ENCODE results near the gene ALDH1A3.

ALDH1A3 gene

GRCh38 chr15:100881573-100882336 is 2.1 kb downstream of the ALDH1A3 start:
- no peak for DNase-seq

- DNase-seq = no peak
Measured at GRCh38 chr15:100885116-100885515, 5.5 kb downstream of the ALDH1A3 start.

DNA sequence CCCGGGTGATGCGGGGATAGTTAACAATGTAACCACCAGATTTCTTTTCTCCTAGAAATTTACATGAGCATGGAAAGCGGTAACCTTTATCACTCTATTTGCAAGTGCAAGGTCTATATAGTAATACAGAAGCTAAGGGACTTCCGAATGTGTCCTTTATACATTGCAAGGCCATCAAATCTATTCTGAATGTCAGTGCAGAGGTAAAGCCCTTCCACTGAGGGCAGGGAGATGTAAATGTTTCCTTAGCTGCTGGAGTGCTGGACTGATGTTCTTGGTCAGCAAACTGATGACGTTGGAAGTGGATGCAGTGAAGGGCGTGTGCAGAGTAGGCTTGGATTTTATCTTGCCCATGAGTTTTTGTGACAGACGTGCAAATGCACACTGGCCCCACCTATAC is 6.2 kb downstream of the ALDH1A3 start:
- DNase-seq = no peak

- no peak for DNase-seq
Measured at GRCh38 chr15:100887211-100887913, 7.7 kb downstream of the ALDH1A3 start.

DNA sequence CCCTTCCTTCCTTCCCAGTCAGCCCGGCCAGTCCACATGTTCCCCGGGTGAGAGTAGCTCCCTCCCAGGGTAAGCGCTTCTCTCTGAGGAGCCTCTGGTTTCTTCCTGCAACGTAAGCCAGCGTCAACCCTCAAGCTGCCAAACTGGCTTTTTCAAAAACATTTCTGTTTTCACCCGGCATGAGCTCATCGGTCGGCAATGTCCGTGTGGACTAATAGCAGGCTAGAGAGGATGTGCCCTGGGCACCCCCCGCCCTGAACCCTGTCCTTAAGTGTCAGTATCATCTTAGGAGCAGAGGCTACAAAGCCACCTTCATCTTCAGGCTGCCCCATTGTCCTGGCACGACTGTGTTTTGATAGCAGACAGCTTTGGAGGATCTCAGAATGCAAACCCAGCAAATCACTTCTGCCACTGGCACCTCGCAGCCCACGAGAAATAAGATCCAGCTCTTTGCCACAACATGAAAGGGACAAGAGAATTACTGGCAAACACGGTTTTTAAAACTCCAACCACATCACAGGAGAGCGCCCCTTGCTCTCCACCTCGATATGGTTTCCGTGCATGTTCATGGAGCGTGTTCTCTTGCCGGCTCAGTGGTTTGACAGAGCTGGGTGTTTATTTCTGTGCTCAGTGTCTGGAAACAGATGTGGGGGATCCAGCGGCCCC is 9.9 kb downstream of the ALDH1A3 start:
- no peak for DNase-seq

GRCh38 chr15:100890051-100890720 is 10.6 kb downstream of the ALDH1A3 start:
- no peak for DNase-seq

- DNase-seq = no peak
Measured at GRCh38 chr15:100890850-100891249, 11.2 kb downstream of the ALDH1A3 start.

DNA sequence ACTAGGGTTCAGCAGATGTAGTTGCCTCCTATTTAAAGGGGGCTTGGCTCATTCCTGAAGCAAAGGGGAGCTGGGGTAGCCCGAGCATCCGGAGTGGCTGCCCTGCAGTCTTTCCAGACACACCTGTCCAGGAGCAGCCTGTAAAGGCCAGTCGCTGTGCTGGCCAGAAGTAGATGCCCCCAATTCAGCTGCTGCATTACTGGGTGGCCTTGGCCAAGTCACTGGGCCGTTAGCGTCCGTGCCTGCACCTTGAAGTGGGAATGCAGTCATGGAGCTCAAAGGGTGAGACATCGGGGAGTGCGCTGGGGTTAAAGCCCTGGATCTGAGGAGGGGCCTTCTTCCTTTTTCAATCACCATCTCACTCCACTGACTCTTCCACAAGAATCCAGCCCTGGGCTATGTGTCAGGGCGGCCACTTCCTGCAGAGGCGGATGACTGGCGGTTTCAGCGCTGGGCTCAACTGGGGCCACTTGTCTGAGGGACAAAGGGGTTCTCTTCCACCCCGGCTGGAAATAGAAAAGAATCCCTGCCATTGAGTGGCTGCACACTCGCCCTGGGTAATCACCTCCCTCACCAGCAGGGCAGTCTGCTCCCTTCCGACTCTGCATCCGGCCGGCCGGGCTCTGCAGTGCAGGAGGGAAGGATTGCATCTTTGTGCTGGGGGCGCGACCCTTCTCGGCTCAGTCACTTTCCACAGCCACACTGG is 11.8 kb downstream of the ALDH1A3 start:
- DNase-seq = no peak

- DNase-seq = no peak
Measured at GRCh38 chr15:100892013-100892355, 12.4 kb downstream of the ALDH1A3 start.

- no peak for DNase-seq
Measured at GRCh38 chr15:100893261-100893963, 13.8 kb downstream of the ALDH1A3 start.

DNA sequence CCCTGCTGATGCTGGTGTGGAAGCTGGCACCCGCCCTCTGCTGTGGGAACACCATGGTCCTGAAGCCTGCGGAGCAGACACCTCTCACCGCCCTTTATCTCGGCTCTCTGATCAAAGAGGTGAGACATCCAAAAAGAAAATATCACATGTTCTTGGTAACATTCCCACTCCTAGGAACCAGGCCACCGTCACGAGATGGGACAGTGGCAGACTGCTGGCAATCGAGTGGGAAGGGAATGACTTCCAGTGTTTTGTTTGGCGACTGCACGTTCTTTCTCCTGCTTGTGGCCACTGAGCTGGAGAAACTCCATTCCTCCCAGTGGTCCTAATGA is 14.3 kb downstream of the ALDH1A3 start:
- DNase-seq = no peak

DNA sequence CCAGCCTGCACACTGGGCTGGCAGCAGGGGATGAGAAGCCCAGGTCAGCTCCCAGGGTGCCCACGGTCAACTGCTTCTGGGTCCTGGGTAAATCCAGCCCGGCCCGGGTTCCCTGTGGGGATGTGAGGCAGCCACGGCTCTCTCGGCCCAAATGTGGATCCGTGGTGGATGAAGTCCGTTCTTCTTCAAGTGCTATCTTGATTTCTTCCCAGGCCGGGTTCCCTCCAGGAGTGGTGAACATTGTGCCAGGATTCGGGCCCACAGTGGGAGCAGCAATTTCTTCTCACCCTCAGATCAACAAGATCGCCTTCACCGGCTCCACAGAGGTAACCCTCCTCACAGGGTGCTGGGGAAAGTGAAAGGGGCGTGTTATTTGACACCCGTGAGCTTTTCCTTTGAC is 16.1 kb downstream of the ALDH1A3 start:
- no peak for DNase-seq

DNA sequence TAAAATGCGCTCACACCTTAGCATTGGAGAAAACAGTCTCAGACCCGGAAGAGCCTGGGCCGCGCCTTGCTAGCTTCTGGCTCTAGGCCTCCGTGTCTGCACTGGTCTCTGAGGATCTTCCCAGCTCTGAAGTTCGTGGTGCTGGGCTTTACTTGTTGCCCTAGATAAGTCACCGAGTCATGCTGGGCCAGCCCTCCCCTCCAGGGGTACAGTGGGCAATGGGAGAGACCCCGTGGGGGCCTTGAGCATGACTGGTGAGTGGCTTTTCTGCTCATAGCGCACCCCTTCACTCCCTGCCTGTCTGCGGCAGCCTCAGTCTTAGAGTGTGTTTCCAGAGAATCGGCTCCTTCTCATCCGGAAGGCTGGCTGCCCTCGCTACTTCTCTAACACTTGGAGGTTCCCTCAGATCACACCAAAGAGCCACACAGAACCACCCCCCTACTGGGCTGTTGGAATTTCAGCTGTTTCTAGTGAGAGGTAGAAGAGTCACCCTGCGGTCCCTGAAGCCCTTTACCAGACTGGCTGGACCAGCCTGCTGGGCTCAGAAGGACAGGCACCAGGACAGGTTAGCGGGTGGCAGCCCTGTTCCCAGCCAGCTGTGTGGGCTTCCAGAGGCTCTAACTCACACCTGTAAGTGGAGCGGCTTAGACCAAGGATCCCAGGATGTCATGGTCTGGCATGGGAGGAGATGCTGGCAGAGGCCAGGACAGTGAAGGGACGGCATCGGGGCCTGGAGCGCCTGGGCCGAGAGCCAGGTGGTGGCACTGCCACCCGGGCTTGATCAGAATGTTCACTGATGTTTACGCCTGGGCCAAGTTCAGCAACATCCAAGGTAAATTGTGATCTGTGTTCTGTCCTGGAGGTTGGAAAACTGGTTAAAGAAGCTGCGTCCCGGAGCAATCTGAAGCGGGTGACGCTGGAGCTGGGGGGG is 17.9 kb downstream of the ALDH1A3 start:
- DNase-seq = no peak

- DNase-seq = no peak
Measured at GRCh38 chr15:100898152-100898490, 18.5 kb downstream of the ALDH1A3 start.

- DNase-seq = no peak
Measured at GRCh38 chr15:100898661-100899462, 19.2 kb downstream of the ALDH1A3 start.

DNA sequence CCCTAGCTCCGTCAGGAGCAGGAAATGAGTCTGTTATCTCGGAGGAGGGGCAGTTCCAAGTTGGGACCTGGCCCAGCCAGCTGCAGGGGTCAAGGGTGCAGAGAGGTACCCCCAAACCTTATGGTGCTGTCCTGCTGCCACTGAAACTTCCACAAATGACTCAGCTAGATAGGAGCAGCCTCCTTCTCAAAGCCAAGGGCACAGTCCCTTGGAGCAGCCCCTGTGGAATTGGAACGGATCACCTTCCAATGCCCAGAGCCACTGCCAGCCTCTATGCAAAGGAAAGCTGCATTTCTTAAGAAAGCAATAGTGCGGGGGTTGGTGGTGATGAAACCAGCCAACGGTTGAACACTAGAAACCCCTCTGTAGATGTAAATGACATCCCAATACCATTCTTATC is 20.0 kb downstream of the ALDH1A3 start:
- DNase-seq = no peak

GRCh38 chr15:100900136-100900794 is 20.6 kb downstream of the ALDH1A3 start:
- DNase-seq = peak; percentile 32

DNA sequence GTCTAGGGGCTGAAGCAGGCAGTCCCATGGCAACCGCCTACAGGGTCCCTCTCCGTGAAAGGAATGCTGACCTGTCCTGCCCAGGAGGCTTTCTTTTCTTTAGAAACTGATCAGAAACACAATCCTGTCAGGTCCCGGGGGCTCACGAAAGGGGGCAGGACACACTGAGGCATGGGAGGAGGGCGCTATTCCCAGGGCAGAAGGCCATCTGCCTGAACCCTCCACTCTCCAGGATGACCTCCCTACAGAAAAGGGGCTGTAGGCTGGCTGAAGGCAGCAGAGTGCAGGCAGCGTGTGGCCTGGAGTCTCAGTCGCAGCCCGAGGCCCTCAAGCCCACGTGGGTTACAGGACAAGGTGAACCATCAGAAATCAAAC is 21.2 kb downstream of the ALDH1A3 start:
- peak; percentile 39 for DNase-seq

DNA sequence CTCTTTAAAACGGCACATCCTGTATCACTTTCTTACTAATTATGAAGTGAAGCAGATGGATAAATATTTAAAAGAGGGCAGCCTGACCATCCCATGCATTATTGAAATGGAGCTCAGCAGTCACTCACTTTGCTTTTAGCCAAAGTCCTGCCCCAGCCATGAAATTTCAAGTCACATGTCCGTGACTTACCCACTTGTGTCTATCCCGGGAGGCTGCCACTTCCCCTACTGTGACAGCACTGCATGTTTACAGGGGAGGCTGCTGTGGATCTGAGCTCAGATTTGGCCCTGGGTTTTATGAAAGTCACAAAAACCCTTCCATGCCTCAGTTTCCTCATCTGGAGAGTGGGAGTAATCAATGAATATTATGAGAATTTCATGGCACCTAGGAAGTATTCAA is 21.7 kb downstream of the ALDH1A3 start:
- no peak for DNase-seq
